Esophagus mucosa (tissue), 1 donor: ENCODE measurements around the gene DTNA. TPM values are rescaled to one million over a fixed set of nuclear protein-coding genes. Genes with fewer than 3 reads are reported as not detected.
"Not testable (repeated sequence)": the region's sequence is repeated elsewhere in the genome, so short reads cannot be mapped to it uniquely, and the experiment has no call there.

Experiments used
- ATAC-seq: fragments of 200-7000 bp; cut with Tn5 transposase; one replicate; pipeline ENCODE4 v1.9.1; 2020
- total RNA-seq: library from RNA; stranded (reverse); gene quantifications from one replicate; pipeline ENCODE4 v1.2.4, GENCODE V29; 2023
- donor health status: DM: yes; HTN: yes; CAD: no.

DTNA gene
- total RNA-seq, 1 donor from 2014 or later = 2.3 TPM

DNA sequence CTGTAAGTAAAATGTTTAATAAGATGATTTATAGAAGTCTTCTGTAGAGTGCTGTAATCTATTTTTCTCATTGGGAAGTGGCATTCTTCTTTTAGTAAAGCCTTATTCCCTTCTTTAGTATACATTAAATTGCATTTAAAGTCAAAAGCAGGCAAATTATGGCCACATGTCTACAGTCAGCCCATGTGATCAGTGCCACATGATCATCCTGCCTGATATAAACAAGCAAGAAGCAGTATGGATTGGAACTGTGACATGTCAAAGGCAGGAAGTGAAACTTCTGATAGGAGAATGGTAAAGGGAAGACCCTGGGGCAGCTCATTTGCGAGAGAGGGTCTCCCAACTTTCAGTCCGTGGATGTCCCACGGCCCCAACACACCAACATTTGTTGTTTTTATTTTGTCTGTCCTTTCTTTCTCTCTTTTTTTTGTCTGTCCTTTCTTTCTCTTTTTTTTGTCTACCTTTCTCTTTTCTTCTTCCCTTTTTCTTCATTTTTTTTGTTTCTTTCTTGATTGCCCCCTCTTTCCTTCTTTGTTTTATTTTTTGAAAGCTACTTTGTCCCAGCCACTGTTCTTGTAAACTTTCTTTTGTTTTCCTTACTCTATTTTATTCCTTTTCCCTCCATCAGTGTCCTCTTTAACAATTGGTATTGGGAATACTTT, 154.9 kb downstream of the DTNA start:
- ATAC-seq = no peak

DNA sequence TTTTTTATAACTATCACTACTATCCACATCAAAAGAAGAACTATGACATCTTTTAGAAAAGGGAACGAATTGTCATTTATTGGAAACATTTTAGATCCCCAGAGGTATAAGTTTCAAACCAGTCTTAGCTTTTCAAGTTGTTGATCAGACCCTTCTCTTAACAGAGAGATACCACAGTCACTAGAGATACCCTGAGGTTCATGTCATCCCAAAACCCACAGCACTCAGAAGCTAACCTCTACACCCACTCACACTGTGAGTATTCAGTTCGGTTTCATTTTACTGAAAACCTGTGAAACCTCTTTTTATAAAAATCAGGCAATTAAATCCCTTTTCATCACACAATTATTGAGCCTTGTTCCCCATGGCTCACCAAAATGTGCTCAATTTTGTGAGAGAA, 156.2 kb downstream of the DTNA start:
- no peak for ATAC-seq

DNA sequence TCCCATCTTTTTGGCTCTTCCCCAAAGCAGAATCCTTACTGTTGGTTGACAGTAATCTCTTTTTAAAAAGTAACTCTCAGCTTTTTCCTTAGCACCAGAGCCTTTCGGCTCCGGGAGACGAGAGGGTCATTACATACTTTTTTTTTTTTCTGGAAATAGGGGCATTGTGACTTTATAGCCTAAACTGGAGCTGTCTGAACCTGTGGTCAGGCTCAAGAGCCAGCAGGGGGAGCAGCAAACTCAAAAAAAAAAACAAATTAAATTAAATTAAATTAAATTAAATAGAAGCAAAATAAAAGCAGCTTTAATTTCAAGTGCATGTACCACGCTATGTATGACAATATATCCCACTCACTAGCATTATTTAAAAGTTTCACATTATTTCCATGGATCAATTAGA, 156.6 kb downstream of the DTNA start:
- no peak for ATAC-seq

DNA sequence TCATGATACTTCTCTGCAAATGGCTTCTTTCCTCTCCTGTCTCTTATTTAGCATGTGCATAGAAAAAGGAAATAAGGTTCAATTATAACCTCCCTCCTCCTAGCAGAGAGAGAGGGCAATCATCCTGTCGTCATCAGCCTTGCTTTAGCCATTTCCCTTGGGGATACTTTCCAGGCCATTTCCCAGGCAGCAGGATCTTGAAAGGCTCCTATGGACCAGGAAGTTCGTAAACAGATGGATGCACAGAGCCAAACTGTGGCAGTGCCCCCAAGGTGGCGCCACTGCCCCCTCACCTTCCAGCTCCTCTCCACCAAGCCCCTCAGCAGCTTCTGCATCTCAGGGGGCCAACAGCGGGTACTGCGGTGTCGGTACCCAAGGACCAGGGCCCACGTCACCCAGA, 157.4 kb downstream of the DTNA start:
- ATAC-seq = no peak

DNA sequence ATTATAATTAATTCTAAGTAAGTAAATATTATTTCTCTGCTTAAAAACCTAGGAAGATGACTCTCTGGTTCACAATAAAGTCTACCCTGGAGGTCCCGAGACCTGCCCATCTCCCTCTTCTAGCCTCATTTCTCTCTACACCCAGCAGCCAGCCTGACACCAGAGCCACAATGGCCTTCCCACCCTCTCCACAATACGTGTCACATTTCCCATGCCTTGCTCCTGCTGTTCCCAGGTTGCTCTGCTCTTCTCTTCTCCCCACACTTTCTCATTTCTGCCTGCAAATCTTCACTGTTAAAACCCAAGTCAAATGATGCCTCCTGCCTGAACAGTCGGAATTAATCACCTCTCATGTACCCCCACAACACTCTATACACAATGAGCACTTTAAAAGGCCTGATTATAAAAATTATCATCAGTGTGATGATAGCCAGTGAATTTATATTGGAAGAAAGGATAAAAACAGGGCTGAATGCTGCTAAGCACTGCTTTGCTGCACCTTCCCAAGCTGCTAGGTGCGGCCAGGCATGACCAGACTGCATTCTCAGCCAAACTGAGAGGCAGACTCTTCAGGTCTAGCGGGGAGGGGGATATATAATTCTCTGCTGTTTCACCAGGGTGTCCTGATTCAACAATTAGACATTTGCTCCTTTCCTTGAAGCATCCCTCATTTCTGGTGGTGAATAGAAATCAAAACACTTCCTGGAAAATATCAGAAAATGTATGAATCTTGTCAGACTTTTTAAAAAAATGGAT, 160.6 kb downstream of the DTNA start:
- ATAC-seq = no peak

DNA sequence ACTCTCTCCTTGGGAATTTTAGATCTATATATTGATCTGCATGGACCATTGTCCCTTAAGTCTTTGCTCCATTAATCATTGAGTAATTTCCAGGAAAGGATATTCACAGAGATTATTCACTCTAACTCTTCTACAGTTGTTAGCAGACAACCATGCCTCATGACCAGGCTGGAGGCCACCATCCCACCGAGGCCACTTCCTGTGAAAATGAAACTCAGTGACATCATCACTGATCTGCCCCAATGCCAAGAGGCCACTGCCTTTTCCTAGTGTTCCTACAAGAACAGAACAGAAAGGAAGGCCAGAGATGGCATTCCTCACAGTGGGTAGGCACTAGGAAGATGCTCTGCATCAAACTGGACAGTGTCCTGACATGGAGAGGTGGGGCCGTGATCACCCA, 161.3 kb downstream of the DTNA start:
- ATAC-seq = no peak

DNA sequence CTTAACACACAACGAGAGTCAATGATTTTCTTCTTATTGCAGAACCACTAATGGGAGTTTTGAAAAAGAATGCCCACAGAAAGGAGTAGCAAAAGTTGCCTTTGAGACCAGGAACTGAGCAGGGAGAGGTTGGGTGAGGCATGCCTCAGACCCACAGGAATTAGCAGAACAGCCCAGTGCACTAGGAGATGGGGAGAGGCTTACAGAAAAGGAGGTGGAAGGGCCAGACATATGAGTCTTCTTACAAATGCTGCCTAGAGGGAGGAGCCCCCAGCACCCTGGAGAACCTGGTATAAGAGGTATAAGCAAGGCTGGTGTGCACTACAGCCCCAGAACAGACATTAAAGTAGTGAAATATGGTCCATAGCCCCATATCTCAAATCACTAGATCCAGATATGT, 162.0 kb downstream of the DTNA start:
- ATAC-seq = no peak

DNA sequence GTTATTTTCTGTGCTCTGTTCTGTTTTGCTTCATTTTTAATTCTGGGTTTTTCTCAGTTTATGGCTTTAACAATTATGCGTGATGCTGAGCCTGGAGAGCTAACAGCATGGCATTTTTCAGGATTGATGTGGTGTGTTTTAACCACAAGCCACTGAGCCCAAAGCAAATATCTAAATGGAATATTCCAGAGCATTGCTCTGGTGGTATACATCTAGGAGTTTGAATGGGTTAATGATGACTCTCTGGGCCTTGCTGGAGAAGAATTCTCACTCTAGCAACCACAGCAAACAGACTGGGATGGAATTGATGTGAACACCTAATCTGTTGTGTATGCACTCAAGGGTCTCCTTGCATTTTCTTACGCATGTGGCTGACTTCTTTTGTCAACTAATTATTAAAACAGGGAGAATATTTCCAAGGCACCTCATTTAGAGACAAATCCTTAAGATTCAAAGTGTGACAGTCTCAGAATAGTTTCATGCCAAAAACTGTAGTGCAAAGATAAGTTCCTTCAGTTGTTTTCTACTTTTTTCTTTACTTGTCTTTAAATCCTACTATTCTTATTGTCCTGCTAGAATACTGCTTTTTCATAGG, 164.0 kb downstream of the DTNA start:
- no peak for ATAC-seq

DNA sequence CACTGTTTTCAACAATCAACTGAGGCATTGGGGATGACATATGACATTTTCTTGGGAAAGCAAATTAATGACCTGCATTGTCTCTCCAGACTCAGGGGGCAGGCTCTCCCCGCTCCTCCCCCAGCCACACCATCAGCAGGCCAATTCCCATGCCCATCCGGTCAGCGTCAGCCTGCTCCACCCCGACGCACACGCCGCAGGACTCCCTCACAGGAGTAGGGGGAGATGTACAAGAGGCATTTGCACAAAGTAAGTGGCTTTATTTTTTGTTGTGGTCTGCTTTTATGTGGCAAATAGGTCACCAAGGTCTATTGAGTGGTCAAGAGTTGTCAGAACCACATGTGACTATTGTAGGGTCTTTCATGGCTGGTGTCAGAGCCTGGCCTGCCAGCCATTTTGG, 165.1 kb downstream of the DTNA start:
- no peak for ATAC-seq

DNA sequence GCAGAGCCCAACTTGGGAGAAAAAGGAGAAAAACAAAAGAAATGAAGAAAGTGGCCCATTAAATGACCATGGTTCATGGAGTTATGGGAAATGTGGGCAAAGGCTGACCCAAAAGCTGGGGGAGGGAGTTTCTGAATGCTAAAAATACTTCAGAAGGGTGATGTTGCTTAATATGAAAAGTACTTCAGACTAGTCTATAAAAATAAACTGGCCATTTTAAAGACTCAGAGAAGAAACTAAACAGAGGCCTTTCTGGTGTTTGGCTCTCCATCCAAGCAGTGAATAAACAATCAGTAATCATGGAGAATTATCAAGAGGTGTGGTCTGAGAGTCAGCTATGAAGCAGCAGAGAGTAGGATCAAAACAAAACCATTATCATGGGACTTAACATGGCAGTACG, 170.3 kb downstream of the DTNA start:
- ATAC-seq = no peak

DNA sequence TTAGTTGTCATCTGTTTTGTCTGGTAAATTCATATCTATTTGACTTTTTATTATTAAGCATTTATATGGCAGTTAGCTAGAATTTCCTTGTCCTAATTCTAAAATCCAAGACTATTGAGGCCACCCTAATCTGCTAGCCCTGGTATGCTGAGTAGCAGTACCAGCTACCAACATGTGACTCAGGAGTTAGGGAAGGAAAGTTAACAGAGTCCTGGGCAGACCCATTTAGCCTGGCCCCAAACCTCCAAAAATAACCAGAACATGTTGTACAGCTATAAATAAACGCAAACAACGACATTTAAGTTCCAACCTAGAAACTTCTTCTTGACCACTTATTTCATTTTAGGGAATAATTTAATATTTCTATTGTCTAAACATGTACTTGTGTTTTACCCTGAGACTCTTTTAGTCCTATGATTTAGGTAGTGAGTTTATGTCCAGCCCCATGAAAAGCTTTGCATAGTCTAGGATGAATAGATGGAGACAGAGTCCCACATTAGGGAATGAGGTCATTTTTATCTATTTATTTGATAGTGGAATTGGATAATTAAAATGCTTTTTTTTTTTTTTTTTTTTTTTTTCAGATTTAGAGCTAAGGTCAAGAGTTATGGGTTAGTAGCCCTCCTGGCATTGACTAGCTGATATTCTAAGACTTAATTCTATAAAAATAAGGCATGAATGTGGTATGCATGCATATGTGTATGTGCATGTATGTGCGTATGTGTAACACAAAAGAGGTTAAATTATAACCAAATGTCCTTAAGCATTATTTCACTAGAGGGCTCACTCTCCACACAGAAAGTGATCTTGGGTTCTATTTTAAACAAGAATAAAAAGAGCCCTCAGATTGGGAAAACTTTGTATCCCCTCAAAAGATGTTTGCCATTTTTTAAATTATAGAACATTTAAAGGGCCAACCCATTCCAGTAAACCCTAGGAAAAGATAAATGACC, 171.1 kb downstream of the DTNA start:
- no peak for ATAC-seq

DNA sequence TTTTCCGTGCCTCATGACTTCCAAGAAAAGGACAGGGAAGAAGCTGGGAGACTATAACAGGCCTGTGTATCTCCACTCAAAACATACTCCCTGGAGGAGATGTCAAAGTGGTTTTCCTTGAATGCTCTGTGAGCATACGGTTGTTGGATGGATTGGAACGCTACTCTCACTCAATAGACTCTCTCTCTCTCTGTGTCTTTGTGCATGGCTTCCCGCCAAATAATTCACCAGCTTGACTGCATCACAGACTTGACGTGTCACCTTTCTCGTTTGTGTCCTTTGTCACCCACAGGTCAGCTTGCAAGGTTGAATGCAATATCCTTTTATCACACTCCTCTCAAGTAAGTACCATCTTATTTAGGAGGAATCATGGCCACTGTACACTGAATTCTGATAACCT, 174.3 kb downstream of the DTNA start:
- no peak for ATAC-seq

DNA sequence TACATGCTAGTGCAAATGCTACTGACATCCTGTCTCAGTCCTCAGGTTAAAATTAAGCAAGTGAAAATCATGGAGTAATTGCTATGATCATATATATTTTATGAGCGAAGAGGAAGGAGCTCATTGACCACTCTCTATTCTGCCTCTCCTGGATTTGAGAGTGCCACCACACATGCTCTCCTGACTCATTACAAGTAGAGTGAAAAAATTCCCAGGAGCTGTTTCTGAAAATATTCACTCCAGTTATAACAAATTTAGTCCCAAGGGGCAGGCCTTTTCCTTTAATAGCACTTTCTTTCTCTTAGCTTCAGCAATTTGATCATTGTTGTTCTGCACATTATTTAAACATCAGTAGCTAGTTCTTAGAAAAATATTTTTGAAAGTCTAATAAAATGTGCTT, 176.1 kb downstream of the DTNA start:
- ATAC-seq = no peak

DNA sequence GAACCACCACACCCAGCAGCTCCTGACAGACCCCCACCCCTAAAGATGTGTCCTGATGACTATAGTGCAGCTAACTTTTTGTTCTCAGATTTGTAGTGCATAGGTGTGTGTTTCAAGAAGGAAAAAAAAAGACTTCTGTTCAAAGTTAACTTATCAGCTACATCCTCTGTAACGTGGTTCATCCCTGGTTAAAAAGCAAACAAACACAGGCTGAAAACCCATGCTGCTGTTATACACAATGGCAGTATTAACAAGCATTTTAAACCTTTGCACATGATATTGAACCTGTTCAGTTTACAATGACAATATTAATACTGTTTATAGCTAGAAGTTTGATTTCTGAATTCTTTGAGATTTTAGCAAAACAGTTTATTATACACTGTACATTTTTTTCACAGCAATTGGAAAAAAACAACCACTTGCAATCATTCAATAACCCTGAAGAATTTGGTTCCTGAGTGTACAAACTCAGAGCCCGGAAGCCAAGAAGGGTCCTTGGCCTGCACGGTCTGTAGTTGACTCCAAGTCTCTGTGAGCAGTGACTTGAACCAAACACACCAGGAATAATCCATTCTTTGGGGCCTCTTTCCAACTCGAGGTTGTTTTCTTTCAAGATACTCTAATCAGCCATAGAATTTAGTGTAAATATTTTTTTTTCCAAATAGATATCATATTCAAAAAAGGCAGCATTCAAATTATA, 177.9 kb downstream of the DTNA start:
- ATAC-seq = no peak

DNA sequence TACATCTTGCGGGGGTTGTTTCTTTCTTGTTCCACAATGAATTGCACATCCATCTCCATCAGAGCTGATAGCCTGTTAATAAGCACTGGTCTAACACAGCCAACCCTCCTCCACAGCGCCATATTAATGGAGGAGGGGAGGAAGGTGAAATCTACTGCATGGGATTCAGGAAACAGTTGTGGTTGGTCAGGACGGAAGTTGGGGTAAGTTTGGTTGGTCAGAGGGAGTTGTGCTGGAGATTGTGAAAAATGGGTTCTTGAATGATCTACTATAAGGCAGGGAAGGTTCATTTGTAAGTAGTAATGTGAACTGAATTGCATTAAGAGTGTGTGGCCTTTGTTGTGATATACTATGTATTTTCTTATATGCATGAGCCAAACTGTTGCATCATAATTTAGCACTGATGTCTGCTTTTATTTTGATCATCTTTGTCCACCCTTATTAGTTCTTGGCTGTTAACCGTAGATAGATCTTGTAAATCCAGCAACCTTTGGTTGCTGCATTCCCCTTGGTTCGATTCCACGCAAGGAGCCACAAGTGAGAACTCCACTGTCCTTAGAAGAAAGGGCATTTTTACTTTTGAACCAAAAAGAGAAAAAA, 180.5 kb downstream of the DTNA start:
- no peak for ATAC-seq

DNA sequence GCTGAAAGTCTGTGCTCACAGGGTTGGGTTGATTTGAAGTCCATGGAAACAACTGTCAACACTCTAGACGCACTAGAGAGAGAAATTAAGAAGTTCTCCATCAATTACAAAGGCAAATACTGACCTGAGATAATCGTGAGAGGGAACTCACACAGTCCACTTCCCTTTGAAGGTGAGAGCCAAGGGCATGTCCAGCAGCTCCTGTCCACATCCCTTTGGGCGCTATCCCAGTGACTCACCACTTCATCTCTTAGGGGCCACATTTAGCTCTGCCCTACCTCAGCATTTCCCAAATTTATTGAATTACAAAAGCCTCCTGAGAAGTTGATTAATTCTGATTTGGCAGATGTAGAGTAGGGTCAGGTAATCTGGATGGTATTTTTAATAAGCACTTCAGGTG, 182.3 kb downstream of the DTNA start:
- ATAC-seq = no peak

DNA sequence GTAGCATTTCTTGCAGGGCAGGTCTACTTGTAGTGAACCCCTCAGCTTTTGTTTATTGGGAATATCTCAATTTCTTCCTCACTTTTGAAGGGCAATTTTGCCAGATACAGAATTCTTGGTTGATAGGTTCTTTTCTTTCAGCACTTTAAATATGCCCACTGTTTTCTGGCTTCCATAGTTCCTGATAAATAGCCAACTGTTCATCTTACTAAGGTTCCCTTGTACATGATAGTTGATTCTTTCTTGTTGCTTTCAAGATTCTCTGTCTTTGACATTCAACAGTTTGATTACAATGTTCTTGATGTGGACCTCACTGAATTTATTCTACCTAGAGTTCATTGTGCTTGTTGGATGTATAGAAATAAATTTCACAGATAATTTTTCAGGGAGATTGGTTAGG, 183.1 kb downstream of the DTNA start:
- ATAC-seq = no peak

DNA sequence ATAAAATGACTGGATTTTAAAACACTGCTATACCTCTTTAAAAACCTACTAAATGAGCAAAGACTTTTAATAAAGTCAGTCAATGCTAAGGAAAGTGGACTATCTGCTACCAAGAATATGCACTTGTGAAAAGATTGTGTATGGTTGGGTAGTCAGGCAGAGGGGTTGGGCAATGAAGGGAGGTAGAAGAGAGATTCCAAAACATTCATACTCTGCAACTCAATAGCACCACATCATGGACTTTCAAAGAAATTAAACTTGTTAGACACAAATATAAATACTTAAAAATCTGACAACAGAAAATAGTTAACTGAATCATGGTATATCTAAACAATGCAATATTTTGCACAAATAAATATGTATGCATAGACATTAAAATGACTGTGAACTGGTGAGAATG, 191.2 kb downstream of the DTNA start:
- no peak for ATAC-seq

DNA sequence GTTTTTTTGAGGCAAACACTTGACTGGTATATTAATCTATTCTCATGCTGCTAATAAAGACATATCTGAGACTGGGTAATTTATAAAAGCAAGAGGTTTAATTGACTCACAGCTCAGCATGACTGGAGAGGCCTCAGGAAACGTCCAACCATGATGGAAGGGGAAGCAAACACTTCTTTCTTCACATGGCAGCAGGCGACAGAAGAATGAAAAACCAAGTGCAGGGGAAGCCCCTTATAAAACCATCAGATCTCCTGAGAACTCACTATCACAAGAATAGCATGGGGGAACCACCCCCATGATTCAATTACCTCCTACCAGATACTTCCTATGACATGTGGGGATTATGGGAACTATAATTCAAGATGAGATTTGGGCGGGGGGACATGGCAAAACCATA, 194.9 kb downstream of the DTNA start:
- ATAC-seq = no peak

DNA sequence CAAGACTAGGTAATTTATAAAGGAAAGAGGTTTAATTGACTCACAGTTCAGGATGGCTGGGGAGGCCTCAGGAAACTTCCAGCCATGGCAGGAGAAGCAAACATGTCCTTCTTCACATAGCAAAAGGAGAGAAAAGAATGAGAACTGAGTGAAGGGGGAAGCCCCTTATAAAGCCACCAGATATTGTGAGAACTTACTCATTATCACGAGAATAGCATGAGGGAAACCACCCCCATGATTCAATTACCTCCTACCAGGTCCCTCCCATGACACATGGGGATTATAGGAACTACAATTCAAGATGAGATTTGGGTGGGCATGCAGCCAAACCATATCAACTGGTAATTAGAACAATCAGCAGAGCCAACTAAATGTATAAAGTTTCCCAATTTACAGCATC, 196.9 kb downstream of the DTNA start:
- ATAC-seq = not testable (repeated sequence)

DNA sequence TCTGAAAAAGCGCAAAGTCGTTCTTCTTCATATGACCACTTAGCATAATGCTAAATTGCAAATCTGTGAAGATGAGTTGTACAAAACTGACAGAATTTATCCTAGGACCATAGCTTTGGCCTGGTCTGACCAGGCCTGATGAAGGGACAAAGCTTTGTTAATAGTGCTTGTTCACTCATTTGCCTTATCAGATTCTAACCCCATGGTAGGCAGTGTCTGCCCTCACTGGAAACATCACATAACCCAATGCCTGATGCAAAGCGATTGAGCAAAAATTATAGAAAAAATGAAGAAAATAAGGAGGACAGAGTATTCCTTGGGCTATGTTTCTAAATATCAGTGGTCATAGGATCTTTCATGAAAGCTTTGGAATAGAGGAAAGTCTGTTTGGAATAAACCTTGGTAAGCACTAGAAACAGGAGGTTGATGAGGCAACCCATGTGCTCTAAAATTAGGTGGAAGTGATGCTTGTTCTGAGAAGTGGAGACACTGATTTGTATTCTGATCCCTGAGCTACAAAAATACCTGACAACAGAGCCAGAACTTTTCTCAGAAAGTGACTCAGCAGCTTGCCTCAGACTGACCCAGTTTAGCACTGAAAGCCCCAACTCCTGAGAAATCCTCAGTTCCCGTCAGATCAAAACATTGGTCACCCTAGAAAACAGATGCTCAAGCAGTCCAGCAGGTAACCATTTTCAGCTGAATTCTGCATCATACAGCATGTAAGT, 199.7 kb downstream of the DTNA start:
- ATAC-seq = no peak
